ENCODE measurements around the gene TRMU. TPM values are rescaled to one million over a fixed set of nuclear protein-coding genes. Genes with fewer than 3 reads are reported as not detected.

The TRMU gene
- total and polyA plus RNA-seq, 2 donors (not counting 3 experiments of a cell fraction or from before 2014, with no cell fraction given) = 42.4 to 65.7 TPM

DNA sequence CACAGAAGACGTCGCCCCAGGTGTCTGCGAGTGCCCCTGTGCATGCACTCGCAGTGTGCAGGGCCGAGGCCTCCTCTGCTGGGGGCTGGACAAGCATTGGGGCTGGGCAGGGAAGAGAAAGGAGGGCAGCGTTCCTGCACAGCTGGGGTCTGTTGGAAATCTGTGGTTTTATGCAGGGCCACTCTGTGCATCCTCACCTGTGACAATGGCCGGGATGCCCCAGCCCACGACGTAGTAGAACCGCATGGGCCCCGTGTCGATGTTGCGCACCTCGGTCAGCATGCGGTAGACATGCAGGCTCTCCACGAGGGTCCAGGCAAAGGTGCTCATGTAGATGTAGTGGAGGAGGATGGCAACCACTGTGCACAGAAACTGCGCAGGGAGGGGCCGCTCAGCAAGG is 37.2 kb downstream of the TRMU start:
- no TSS peak for BruUV-seq (replicated peaks)
- Histone ChIP-seq H3K27ac (ENCODE audit: insufficient read depth, low read depth, low read length) (no peak overlapping the region), H4K20me1 (replicated peaks; ENCODE audit: control insufficient read depth, extremely low read depth, insufficient read depth, low read length) (no peaks in the 10 kb centered on the region), H3K4me1 (ENCODE audit: control insufficient read depth, extremely low read depth, insufficient read depth, low read length) (peaks cover 6% of the 10 kb centered on the region), H3K36me3 (ENCODE audit: control insufficient read depth in 2 of 2, extremely low read depth in 1 of 2, insufficient read depth in 2 of 2, low read length in 2 of 2) (no peaks in the 10 kb centered on the region), H3K4me3 (replicated peaks in 1 of 3; ENCODE audit: insufficient read depth in 1 of 3, low read depth in 1 of 3, low read length in 3 of 3) (no peak overlapping the region), H3K9me3 (replicated peaks; ENCODE audit: control insufficient read depth, insufficient read depth, low read length) (no peaks in the 10 kb centered on the region), H3K27me3 (ENCODE audit: control insufficient read depth in 2 of 2, insufficient read depth in 2 of 2, low read length in 2 of 2) (no peaks in the 10 kb centered on the region), H3K9ac (replicated peaks; ENCODE audit: extremely low read depth, insufficient read depth, low read length) (no peak overlapping the region), H3K4me2 (ENCODE audit: insufficient read depth, low read length) (no peak overlapping the region), H2AFZ (ENCODE audit: low read depth, low read length) (no peak overlapping the region), H3K9me1 (replicated peaks; ENCODE audit: control insufficient read depth, extremely low read depth, insufficient read depth, low read length) (no peaks in the 10 kb centered on the region), H3K79me2 (ENCODE audit: control insufficient read depth, insufficient read depth, low read length) (no peaks in the 10 kb centered on the region)
- POLR2A ChIA-PET = no interaction called here
- TF ChIP-seq GATA2 (IDR thresholded peaks at IDR 0.05; ENCODE audit: insufficient read depth, insufficient read length, low read depth, low read length) = no peak
- TF ChIP-seq JUN (IDR thresholded peaks at IDR 0.05; ENCODE audit: borderline replicate concordance, insufficient read depth, insufficient read length, low read depth) = no peak
- TF ChIP-seq POLR2A (IDR thresholded peaks at IDR 0.05; ENCODE audit: low read depth, low read length) = no peak
- TF ChIP-seq EZH2 (IDR thresholded peaks at IDR 0.05; ENCODE audit: borderline replicate concordance, low read depth, low read length, severe bottlenecking) = no peak
- TF ChIP-seq MYC (IDR thresholded peaks at IDR 0.05; ENCODE audit: low read depth, low read length) = no peak
- TF ChIP-seq, protein P1, sequence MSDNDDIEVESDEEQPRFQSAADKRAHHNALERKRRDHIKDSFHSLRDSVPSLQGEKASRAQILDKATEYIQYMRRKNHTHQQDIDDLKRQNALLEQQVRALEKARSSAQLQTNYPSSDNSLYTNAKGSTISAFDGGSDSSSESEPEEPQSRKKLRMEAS (IDR thresholded peaks at IDR 0.05; ENCODE audit: insufficient read depth, insufficient read length) = no peak
- TF ChIP-seq, protein P2, sequence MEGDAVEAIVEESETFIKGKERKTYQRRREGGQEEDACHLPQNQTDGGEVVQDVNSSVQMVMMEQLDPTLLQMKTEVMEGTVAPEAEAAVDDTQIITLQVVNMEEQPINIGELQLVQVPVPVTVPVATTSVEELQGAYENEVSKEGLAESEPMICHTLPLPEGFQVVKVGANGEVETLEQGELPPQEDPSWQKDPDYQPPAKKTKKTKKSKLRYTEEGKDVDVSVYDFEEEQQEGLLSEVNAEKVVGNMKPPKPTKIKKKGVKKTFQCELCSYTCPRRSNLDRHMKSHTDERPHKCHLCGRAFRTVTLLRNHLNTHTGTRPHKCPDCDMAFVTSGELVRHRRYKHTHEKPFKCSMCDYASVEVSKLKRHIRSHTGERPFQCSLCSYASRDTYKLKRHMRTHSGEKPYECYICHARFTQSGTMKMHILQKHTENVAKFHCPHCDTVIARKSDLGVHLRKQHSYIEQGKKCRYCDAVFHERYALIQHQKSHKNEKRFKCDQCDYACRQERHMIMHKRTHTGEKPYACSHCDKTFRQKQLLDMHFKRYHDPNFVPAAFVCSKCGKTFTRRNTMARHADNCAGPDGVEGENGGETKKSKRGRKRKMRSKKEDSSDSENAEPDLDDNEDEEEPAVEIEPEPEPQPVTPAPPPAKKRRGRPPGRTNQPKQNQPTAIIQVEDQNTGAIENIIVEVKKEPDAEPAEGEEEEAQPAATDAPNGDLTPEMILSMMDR (IDR thresholded peaks at IDR 0.05; ENCODE audit: extremely low read depth in 1 of 2, insufficient read depth in 1 of 2, low read depth in 1 of 2, low read length in 2 of 2) = no peak
- TF ChIP-seq FOS (IDR thresholded peaks at IDR 0.05; ENCODE audit: borderline replicate concordance, insufficient read depth, low read length) = no peak
- TF ChIP-seq POLR2AphosphoS5 (IDR thresholded peaks at IDR 0.05; ENCODE audit: insufficient read depth, low read depth, low read length) = no peak
- dilution Hi-C loops (cut with MboI; ENCODE audit: extremely low pct_ligation_motif_present, low sequenced_read_pairs) = no loop called here
- intact Hi-C loops (cut with micrococcal nuclease) = no loop called here
- FAIRE-seq (no peak), DNase-seq (ENCODE audit: low read depth, low spot score) (no peak)
- CTCF ChIA-PET = no interaction called here

All from endothelial cell of umbilical vein (primary cell).